ENCODE results near the gene APOBEC3G. TPM values are rescaled to one million over a fixed set of nuclear protein-coding genes. Genes with fewer than 3 reads are reported as not detected.

APOBEC3G gene
- total and polyA plus RNA-seq, 10 of the 15 experiments (the other 5 are each of a cell fraction or from before 2014, with no cell fraction given), result 103 to 232 (median 152) TPM

DNA sequence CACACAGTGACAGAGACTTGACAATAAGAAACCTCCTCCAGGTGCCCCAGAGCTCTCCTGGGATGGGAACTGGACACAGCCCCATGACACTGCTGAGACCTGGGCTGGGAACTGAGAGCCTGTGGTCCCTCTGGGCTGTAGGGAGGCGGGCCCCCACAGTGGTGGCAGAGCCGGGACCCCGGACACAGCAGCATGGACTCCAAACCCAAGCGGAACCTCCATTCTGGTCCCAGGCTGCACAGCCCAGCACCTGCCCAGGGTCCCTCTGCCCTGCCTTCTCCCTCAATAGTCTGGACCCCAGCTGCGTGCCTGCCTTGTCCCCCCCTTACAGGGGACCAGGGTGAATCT lies 11.6 kb downstream of the APOBEC3G start:
- H3K4me1 ChIP-seq (ENCODE audit: control insufficient read depth, insufficient read depth, low read length), result peaks cover 31% of the 10 kb centered on the region
- DNase-seq (ENCODE audit: low read depth, low spot score), result no peak
- no peak for TF ChIP-seq KLF5 (IDR thresholded peaks at IDR 0.05; ENCODE audit: partially characterized antibody)
- TF ChIP-seq BHLHE40 (IDR thresholded peaks at IDR 0.05; ENCODE audit: borderline replicate concordance in 1 of 2, low read depth in 2 of 2, low read length in 1 of 2), result no peak
- no peak for TF ChIP-seq TCF3 (IDR thresholded peaks at IDR 0.05; ENCODE audit: borderline replicate concordance, insufficient read depth, low read depth, low read length)
- no peak for TF ChIP-seq NR2F1 (conservative IDR thresholded peaks at IDR 0.05)
- TF ChIP-seq, protein P1, sequence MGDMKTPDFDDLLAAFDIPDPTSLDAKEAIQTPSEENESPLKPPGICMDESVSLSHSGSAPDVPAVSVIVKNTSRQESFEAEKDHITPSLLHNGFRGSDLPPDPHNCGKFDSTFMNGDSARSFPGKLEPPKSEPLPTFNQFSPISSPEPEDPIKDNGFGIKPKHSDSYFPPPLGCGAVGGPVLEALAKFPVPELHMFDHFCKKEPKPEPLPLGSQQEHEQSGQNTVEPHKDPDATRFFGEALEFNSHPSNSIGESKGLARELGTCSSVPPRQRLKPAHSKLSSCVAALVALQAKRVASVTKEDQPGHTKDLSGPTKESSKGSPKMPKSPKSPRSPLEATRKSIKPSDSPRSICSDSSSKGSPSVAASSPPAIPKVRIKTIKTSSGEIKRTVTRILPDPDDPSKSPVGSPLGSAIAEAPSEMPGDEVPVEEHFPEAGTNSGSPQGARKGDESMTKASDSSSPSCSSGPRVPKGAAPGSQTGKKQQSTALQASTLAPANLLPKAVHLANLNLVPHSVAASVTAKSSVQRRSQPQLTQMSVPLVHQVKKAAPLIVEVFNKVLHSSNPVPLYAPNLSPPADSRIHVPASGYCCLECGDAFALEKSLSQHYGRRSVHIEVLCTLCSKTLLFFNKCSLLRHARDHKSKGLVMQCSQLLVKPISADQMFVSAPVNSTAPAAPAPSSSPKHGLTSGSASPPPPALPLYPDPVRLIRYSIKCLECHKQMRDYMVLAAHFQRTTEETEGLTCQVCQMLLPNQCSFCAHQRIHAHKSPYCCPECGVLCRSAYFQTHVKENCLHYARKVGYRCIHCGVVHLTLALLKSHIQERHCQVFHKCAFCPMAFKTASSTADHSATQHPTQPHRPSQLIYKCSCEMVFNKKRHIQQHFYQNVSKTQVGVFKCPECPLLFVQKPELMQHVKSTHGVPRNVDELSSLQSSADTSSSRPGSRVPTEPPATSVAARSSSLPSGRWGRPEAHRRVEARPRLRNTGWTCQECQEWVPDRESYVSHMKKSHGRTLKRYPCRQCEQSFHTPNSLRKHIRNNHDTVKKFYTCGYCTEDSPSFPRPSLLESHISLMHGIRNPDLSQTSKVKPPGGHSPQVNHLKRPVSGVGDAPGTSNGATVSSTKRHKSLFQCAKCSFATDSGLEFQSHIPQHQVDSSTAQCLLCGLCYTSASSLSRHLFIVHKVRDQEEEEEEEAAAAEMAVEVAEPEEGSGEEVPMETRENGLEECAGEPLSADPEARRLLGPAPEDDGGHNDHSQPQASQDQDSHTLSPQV (IDR thresholded peaks at IDR 0.05), result no peak
- TF ChIP-seq EED (IDR thresholded peaks at IDR 0.05; ENCODE audit: low read depth), result no peak
- TF ChIP-seq ESRRA (IDR thresholded peaks at IDR 0.05; ENCODE audit: low read length), result no peak
- TF ChIP-seq, protein P2, sequence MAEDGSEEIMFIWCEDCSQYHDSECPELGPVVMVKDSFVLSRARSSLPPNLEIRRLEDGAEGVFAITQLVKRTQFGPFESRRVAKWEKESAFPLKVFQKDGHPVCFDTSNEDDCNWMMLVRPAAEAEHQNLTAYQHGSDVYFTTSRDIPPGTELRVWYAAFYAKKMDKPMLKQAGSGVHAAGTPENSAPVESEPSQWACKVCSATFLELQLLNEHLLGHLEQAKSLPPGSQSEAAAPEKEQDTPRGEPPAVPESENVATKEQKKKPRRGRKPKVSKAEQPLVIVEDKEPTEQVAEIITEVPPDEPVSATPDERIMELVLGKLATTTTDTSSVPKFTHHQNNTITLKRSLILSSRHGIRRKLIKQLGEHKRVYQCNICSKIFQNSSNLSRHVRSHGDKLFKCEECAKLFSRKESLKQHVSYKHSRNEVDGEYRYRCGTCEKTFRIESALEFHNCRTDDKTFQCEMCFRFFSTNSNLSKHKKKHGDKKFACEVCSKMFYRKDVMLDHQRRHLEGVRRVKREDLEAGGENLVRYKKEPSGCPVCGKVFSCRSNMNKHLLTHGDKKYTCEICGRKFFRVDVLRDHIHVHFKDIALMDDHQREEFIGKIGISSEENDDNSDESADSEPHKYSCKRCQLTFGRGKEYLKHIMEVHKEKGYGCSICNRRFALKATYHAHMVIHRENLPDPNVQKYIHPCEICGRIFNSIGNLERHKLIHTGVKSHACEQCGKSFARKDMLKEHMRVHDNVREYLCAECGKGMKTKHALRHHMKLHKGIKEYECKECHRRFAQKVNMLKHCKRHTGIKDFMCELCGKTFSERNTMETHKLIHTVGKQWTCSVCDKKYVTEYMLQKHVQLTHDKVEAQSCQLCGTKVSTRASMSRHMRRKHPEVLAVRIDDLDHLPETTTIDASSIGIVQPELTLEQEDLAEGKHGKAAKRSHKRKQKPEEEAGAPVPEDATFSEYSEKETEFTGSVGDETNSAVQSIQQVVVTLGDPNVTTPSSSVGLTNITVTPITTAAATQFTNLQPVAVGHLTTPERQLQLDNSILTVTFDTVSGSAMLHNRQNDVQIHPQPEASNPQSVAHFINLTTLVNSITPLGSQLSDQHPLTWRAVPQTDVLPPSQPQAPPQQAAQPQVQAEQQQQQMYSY (CRISPR knock-in tag; IDR thresholded peaks at IDR 0.05), result no peak
- TF ChIP-seq SMC3 (IDR thresholded peaks at IDR 0.05; ENCODE audit: borderline replicate concordance, low read length), result no peak
- TF ChIP-seq CHD2 (IDR thresholded peaks at IDR 0.05; ENCODE audit: borderline replicate concordance, low read depth, low read length), result no peak
- H3K27me3 ChIP-seq (replicated peaks in 1 of 2; ENCODE audit: control insufficient read depth in 2 of 2, insufficient read depth in 2 of 2, low read length in 1 of 2), result no peaks in the 10 kb centered on the region
- no peaks in the 10 kb centered on the region for H4K20me1 ChIP-seq (ENCODE audit: control insufficient read depth, insufficient read depth)
- BruUV-seq (replicated peaks), result no TSS peak
- ChIA-PET SMC1A (ENCODE audit: uncharacterized antibody, unreplicated experiment) (interaction anchor here (1.1 kb wide), 1 partner anchor 22 kb away, joined by 3 read pairs; no protein-coding TSS in a partner anchor), POLR2A (interaction anchor here (0.6 to 1.6 kb wide), 3 partner anchors 8 to 73 kb away, joined by 4 to 6 read pairs (median 6); no protein-coding TSS in a partner anchor), RAD21 (ENCODE audit: unreplicated experiment) (no interaction called here), CTCF (interaction anchor here (0.9 to 1.0 kb wide), 2 partner anchors 8 to 10 kb away, joined by 3 to 4 read pairs; no protein-coding TSS in a partner anchor)
- in situ Hi-C loops (cut with MboI), result no loop called here
- H2AFZ ChIP-seq (ENCODE audit: control insufficient read depth, low read depth, low read length), result no peak overlapping the region
- no peaks in the 10 kb centered on the region for H3K79me2 ChIP-seq (ENCODE audit: control insufficient read depth, insufficient read depth, low read length)
- peaks cover under 1 to 3% of the 10 kb centered on the region in 2 experiments; a peak in 1 of 4 replicates for H3K36me3 ChIP-seq (ENCODE audit: control insufficient read depth in 2 of 2, insufficient read depth in 2 of 2, low read length in 1 of 2)
- H3K4me2 ChIP-seq (ENCODE audit: control insufficient read depth, insufficient read depth), result no peak overlapping the region
- intact Hi-C loops (cut with micrococcal nuclease; ENCODE audit: unreplicated experiment), result no loop called here
- H3K4me3 ChIP-seq, result no peak overlapping the region
- FAIRE-seq, result no peak
- 73% methylated on average over 5 of the region's 5 CpGs for WGBS (ENCODE audit: insufficient coverage, insufficient replicate concordance, low lambda C conversion rate, missing lambda C conversion rate)
- H3K9ac ChIP-seq (ENCODE audit: control insufficient read depth, insufficient read depth, low read length), result no peak overlapping the region
- ATAC-seq, result no peak
- no peaks in the 10 kb centered on the region for H3K9me3 ChIP-seq (replicated peaks; ENCODE audit: control insufficient read depth, insufficient read depth, low read length)
- no peak overlapping the region for H3K27ac ChIP-seq (ENCODE audit: control insufficient read depth, insufficient read depth)
